Measurements from ENCODE around the gene CYCS. TPM values are rescaled to one million over a fixed set of nuclear protein-coding genes. Genes with fewer than 3 reads are reported as not detected.
"Not testable (repeated sequence)": the region's sequence is repeated elsewhere in the genome, so short reads cannot be mapped to it uniquely, and the experiment has no call there.

Gene CYCS
- total RNA-seq, 1 donor from 2014 or later: 111 TPM

DNA sequence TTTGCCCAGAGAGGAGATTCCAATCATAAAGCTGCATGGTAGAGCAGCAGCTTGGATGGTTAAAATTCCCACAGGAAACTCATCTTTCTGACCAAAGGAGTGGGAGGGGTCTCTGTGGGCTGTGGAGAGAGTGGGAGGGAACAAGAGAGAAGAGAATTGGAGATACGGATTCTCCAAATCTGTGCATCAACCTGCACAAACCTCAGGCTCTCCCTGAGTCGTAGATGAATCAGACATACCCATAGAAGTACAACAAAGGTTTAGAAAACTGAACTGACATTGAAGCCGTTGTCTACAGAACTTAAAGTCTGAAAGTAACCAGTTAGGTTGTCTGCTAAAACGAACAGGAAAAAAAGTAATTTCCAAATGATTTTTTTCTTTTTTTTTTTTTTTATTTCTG, 41.9 kb downstream of the CYCS start:
- no peaks in the 10 kb centered on the region for H3K4me1 Mint-ChIP-seq (ENCODE audit: unreplicated experiment)
- H3K9me3 Mint-ChIP-seq: no peaks in the 10 kb centered on the region
- no peaks in the 10 kb centered on the region for H3K36me3 Mint-ChIP-seq
- no peak overlapping the region for H3K4me3 Mint-ChIP-seq
- no peak overlapping the region for H3K27ac Mint-ChIP-seq
- TF ChIP-seq, protein P1, sequence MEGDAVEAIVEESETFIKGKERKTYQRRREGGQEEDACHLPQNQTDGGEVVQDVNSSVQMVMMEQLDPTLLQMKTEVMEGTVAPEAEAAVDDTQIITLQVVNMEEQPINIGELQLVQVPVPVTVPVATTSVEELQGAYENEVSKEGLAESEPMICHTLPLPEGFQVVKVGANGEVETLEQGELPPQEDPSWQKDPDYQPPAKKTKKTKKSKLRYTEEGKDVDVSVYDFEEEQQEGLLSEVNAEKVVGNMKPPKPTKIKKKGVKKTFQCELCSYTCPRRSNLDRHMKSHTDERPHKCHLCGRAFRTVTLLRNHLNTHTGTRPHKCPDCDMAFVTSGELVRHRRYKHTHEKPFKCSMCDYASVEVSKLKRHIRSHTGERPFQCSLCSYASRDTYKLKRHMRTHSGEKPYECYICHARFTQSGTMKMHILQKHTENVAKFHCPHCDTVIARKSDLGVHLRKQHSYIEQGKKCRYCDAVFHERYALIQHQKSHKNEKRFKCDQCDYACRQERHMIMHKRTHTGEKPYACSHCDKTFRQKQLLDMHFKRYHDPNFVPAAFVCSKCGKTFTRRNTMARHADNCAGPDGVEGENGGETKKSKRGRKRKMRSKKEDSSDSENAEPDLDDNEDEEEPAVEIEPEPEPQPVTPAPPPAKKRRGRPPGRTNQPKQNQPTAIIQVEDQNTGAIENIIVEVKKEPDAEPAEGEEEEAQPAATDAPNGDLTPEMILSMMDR (conservative IDR thresholded peaks at IDR 0.05): no peak
- H3K27me3 Mint-ChIP-seq: peaks cover under 1% of the 10 kb centered on the region
- no peak for DNase-seq (ENCODE audit: extremely low spot score, unreplicated experiment)

DNA sequence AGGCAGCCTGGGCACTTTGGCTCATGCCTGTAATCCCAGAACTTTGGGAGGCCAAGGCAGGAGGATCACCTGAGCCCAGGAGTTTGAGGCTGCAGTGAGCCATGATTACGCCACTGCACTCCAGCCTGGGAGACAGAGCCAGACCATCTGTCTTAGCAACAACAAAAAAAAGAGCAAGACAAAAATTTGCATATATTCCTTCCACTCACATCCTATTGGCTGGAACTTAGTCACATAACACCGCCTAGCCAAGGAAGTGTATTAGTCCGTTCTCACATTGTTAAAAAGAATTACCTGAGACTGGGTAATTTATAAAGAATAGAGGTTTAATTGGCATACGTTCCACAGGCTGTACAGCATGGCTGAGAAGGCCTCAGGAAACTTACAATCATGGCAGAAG, 43.0 kb downstream of the CYCS start:
- H3K4me3 Mint-ChIP-seq; H3K27me3 Mint-ChIP-seq; H3K27ac Mint-ChIP-seq; H3K9me3 Mint-ChIP-seq; H3K36me3 Mint-ChIP-seq; H3K4me1 Mint-ChIP-seq (ENCODE audit: unreplicated experiment); DNase-seq (ENCODE audit: extremely low spot score, unreplicated experiment): not testable (repeated sequence)

DNA sequence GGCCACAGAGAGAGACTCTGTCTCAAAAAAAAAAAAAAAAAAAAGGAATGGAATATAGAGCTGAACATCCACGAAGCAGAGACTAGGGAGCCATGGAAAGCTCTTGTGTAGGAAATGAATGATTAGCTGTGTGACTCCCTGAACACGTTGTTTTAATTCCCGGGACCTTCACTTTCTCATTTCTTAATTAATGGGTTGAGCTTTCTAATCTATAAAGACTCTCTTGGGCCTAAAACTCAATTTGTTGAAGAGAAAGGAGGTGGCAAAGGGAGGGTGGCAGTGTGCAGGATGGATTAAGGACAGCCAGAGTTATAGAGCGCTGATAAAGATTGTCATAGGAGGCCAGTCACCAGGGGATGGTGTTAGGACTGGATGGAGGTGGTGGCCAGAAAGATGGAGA, 48.0 kb downstream of the CYCS start:
- H3K27ac Mint-ChIP-seq: no peak overlapping the region
- H3K4me3 Mint-ChIP-seq: no peak overlapping the region
- H3K4me1 Mint-ChIP-seq (ENCODE audit: unreplicated experiment): no peaks in the 10 kb centered on the region
- TF ChIP-seq, protein P1 (conservative IDR thresholded peaks at IDR 0.05): no peak
- H3K36me3 Mint-ChIP-seq: no peaks in the 10 kb centered on the region
- no peaks in the 10 kb centered on the region for H3K9me3 Mint-ChIP-seq
- no peak for DNase-seq (ENCODE audit: extremely low spot score, unreplicated experiment)
- peaks cover 4% of the 10 kb centered on the region for H3K27me3 Mint-ChIP-seq

DNA sequence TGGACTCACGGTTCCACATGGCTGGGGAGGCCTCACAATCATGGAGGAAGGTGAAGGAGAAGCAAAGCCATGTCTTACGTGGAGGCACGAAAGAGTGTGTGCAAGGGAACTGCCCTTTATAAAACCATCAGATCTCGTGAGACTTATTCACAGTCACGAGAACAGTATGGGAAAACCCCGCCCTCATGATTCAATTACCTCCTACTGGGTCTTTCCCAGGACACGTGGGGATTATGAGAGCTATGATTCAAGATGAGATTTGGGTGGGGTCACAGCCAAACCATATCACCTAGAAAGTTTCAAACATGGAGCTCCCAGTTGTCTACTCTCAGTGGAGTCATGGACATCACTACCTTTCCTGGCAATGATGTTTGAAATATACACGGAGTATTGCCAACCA, 49.6 kb downstream of the CYCS start:
- no peak overlapping the region for H3K4me3 Mint-ChIP-seq
- no peak for DNase-seq (ENCODE audit: extremely low spot score, unreplicated experiment)
- peaks cover 4% of the 10 kb centered on the region for H3K27me3 Mint-ChIP-seq
- no peaks in the 10 kb centered on the region for H3K36me3 Mint-ChIP-seq
- H3K27ac Mint-ChIP-seq: no peak overlapping the region
- no peaks in the 10 kb centered on the region for H3K9me3 Mint-ChIP-seq
- TF ChIP-seq, protein P1 (conservative IDR thresholded peaks at IDR 0.05): no peak
- peaks cover under 1% of the 10 kb centered on the region for H3K4me1 Mint-ChIP-seq (ENCODE audit: unreplicated experiment)

DNA sequence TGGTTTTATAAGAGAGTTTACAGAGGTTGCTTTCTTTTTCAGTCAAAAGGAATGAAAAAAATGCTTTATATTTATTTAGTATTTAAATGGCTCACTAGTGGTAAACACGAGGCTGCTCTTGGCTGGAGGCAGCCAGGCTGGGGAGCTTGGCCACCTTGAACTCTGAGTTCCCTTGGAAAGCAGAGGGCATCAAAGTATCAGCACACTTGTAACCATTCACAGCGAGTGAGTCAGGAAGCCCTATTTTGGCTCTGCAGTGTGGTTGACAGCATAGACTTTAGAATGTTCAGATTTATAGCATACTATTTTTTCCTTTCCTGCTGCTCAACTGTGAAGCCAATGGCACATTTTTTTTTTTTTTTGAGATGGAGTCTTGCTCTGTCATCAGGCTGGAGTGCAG, 51.6 kb downstream of the CYCS start:
- peaks cover 8% of the 10 kb centered on the region for H3K4me1 Mint-ChIP-seq (ENCODE audit: unreplicated experiment)
- no peaks in the 10 kb centered on the region for H3K9me3 Mint-ChIP-seq
- TF ChIP-seq, protein P1 (conservative IDR thresholded peaks at IDR 0.05): no peak
- H3K4me3 Mint-ChIP-seq: no peak overlapping the region
- DNase-seq (ENCODE audit: extremely low spot score, unreplicated experiment): no peak
- H3K27ac Mint-ChIP-seq: no peak overlapping the region
- peaks cover 4% of the 10 kb centered on the region for H3K27me3 Mint-ChIP-seq
- H3K36me3 Mint-ChIP-seq: no peaks in the 10 kb centered on the region

Other genes with a start within 250 kb of the CYCS start
- gene OSBPL3, start 145.1 kb downstream of the CYCS start, total RNA-seq (ENCODE audit: low replicate concordance): 18.3 and 43.7 TPM in 2 replicates
- gene NPVF, start 103.2 kb upstream of the CYCS start, total RNA-seq (ENCODE audit: low replicate concordance): not detected in 2 replicates